H1 (cell line): ENCODE data around the gene PDGFA. TPM values are rescaled to one million over a fixed set of nuclear protein-coding genes. Genes with fewer than 3 reads are reported as not detected.

Experiments
- RAD21 ChIP-seq, 2 experiments: IDR thresholded peaks in 1 of 2; conservative IDR thresholded peaks in 1 of 2; 2 replicates each; pipeline ENCODE4 v1.6.1; 2011; ENCODE audit warnings: low read depth in 2 of 2, low read length in 2 of 2, improper control_type of control experiment in 1 of 2, inconsistent platforms in 1 of 2, mild to moderate bottlenecking in 1 of 2, moderate library complexity in 1 of 2
- polyA plus RNA-seq, 7 experiments: library from polyadenylated mRNA; depleted of rRNA in 3 of 7; stranded (reverse) in 5 of 7; unstranded in 2 of 7; fragments of >200 nt in 5 of 7; fragments of 200-250 nt in 2 of 7; gene quantifications; 1 replicate in 5 of 7; 2 replicates in 1 of 7; 4 replicates in 1 of 7; pipeline versions ENCODE4 v1.2.1 to v1.2.3, GENCODE V29; 2011 to 2013; ENCODE audit warnings: missing spikeins in 2 of 7, mixed read lengths in 2 of 7
- total RNA-seq: library from RNA; stranded (reverse); fragmentation: NEBNext Ultra II Directional; extraction: Animal tissue kit (Norgen Biotek cat#: 25700); gene quantifications from 2 replicates; pipeline ENCODE4 v1.2.1, GENCODE V29; 2021

Gene PDGFA
- total and polyA plus RNA-seq, 2 of the 8 experiments (the other 6 are each of a cell fraction or from before 2014, with no cell fraction given), result 21.1 to 43.0 TPM

DNA sequence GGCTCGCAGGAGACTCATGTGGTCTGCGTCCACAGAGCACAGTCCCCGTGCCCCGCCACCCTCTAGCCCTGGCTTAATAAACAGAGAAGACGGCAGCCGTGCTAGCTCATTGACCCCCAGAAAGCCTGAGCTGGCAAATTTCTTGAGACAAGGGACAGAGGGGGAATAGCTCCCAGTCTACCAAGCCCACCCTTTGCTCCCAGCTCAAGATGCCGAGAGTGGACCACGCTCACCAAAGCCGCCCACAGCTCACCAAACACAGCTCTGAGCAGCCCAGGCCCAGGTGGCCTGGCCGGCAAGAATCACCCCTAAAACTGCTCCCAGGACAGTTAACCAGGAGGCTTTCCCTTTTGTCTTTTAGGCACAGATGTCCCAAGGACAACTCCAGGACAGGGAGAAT lies 5.4 kb downstream of the PDGFA start (continued):
- TF ChIP-seq RAD21 (IDR thresholded peaks at IDR 0.05 in 1 of 2, conservative IDR thresholded peaks at IDR 0.05 in 1 of 2; ENCODE audit: low read depth in 2 of 2, low read length in 2 of 2), result no peak
- TF ChIP-seq, all 59 proteins: peak for 0
